CD14-positive monocyte (primary cell): ENCODE results near the gene CRMP1. TPM values are rescaled to one million over a fixed set of nuclear protein-coding genes. Genes with fewer than 3 reads are reported as not detected.

ENCODE experiments used
- DNase-seq, 3 donors: peaks; one replicate each; pipeline ENCODE4 v3.0.0-alpha.2; 2011 to 2022
- H2AFZ ChIP-seq: 2 replicates; pipeline ENCODE4 v1.6.0; 2012; ENCODE audit warnings: mild to moderate bottlenecking, low read depth, low read length, inconsistent platforms; ENCODE audit not compliant: insufficient read depth, poor library complexity, severe bottlenecking
- H3K27ac ChIP-seq, 2 donors: 1 replicate in 1 of 2; 2 replicates in 1 of 2; pipeline ENCODE4 v1.5.1; 2012 to 2013; ENCODE audit warnings: low read length in 2 of 2, control low read depth in 1 of 2, inconsistent platforms in 1 of 2, low read depth in 1 of 2, mild to moderate bottlenecking in 1 of 2
- H3K27me3 ChIP-seq, 2 donors: one replicate each; pipeline versions ENCODE4 v1.6.0 to v1.6.1; 2011 to 2013; ENCODE audit warnings: low read length in 2 of 2; ENCODE audit not compliant: control insufficient read depth in 2 of 2, insufficient read depth in 2 of 2
- H3K36me3 ChIP-seq, 2 donors: replicated peaks in 1 of 2; 1 replicate in 1 of 2; 2 replicates in 1 of 2; pipeline versions ENCODE4 v1.5.1 to v1.6.1; 2012 to 2013; ENCODE audit warnings: low read length in 2 of 2, control low read depth in 1 of 2, inconsistent platforms in 1 of 2, mild to moderate bottlenecking in 1 of 2; ENCODE audit not compliant: insufficient read depth in 2 of 2, control insufficient read depth in 1 of 2
- H3K4me1 ChIP-seq, 2 donors: 1 replicate in 1 of 2; 2 replicates in 1 of 2; pipeline versions ENCODE4 v1.5.1 to v1.6.1; 2012 to 2013; ENCODE audit warnings: low read length in 2 of 2, control low read depth in 1 of 2, inconsistent platforms in 1 of 2, mild to moderate bottlenecking in 1 of 2, moderate library complexity in 1 of 2; ENCODE audit not compliant: insufficient read depth in 2 of 2, control insufficient read depth in 1 of 2
- H3K4me2 ChIP-seq: replicated peaks from 2 replicates; pipeline ENCODE3; 2012; ENCODE audit warnings: low read length, moderate library complexity, mild to moderate bottlenecking; ENCODE audit not compliant: poor library complexity, severe bottlenecking; ENCODE audit errors: extremely low read depth
- H3K4me3 ChIP-seq, 3 experiments: fragments of 200-600 bp in 1 of 3; sonication (generic) in 1 of 3; replicated peaks in 1 of 3; 1 replicate in 2 of 3; 2 replicates in 1 of 3; pipeline ENCODE4 v1.5.1; 2011 to 2013; ENCODE audit warnings: low read length in 3 of 3, mild to moderate bottlenecking in 3 of 3, control low read depth in 2 of 3, low read depth in 2 of 3, inconsistent platforms in 1 of 3, moderate library complexity in 1 of 3
- H3K79me2 ChIP-seq: 2 replicates; pipeline ENCODE4 v1.6.0; 2012; ENCODE audit warnings: mild to moderate bottlenecking, control low read depth, inconsistent platforms, low read length, moderate library complexity; ENCODE audit not compliant: insufficient read depth
- H3K9ac ChIP-seq: 2 replicates; pipeline ENCODE4 v1.6.0; 2017; ENCODE audit warnings: low read length, mild to moderate bottlenecking; ENCODE audit not compliant: insufficient read depth, poor library complexity, severe bottlenecking
- H3K9me3 ChIP-seq, 2 donors: replicated peaks in 1 of 2; 1 replicate in 1 of 2; 2 replicates in 1 of 2; pipeline versions ENCODE4 v1.5.1 to v1.6.1; 2012 to 2013; ENCODE audit warnings: low read length in 2 of 2, control low read depth in 1 of 2; ENCODE audit not compliant: control insufficient read depth in 1 of 2, insufficient read depth in 1 of 2
- H4K20me1 ChIP-seq: 2 replicates; pipeline ENCODE4 v1.6.0; 2012; ENCODE audit warnings: mild to moderate bottlenecking, low read length, control low read depth, moderate library complexity; ENCODE audit not compliant: insufficient read depth
- H3K27ac Mint-ChIP-seq, 7 donors: one replicate each; pipeline ENCODE4 v1.8.0; 2020; ENCODE audit warnings: mild to moderate bottlenecking in 7 of 7, mixed read lengths in 7 of 7, moderate library complexity in 6 of 7, inconsistent platforms in 2 of 7
- H3K27me3 Mint-ChIP-seq, 3 donors: one replicate each; pipeline ENCODE4 v1.8.0; 2021 to 2022; ENCODE audit warnings: low read depth in 3 of 3, mild to moderate bottlenecking in 3 of 3, mixed read lengths in 3 of 3, moderate library complexity in 3 of 3, inconsistent platforms in 1 of 3
- H3K36me3 Mint-ChIP-seq, 2 donors: one replicate each; pipeline ENCODE4 v1.8.0; 2020; ENCODE audit warnings: mixed read lengths in 2 of 2, inconsistent platforms in 1 of 2, mild to moderate bottlenecking in 1 of 2
- H3K4me1 Mint-ChIP-seq: one replicate; pipeline ENCODE4 v1.8.0; 2020; ENCODE audit warnings: mild to moderate bottlenecking, mixed read lengths
- H3K4me3 Mint-ChIP-seq, 2 donors: one replicate each; pipeline ENCODE4 v1.8.0; 2020; ENCODE audit warnings: mild to moderate bottlenecking in 2 of 2, mixed read lengths in 2 of 2, moderate library complexity in 1 of 2
- H3K9me3 Mint-ChIP-seq, 7 donors: one replicate each; pipeline ENCODE4 v1.8.0; 2020 to 2022; ENCODE audit warnings: mixed read lengths in 7 of 7, mild to moderate bottlenecking in 6 of 7, moderate library complexity in 6 of 7, inconsistent platforms in 2 of 7
- CTCF ChIP-seq: fragments of 200-600 bp; IDR thresholded peaks from one replicate; pipeline ENCODE4 v1.8.0; 2022; ENCODE audit warnings: antibody characterized with exemption, mild to moderate bottlenecking
- WGBS: methylation state at CpG from one replicate; pipeline ENCODE4 v1.1.5; 2013; ENCODE audit warnings: missing lambda C conversion rate; ENCODE audit not compliant: insufficient coverage; 5-methylcytosine and 5-hydroxymethylcytosine counted together
- intact Hi-C, 2 donors: fragments of 100-400 bp; cut with micrococcal nuclease; formaldehyde crosslinking; loops; one replicate each; pipeline versions ENCODE4 v1.15.0 to v1.15.1; 2023
- polyA plus RNA-seq, 3 donors: library from polyadenylated mRNA; depleted of rRNA in 1 of 3; unstranded in 2 of 3; stranded (reverse) in 1 of 3; fragments of 300-500 nt in 2 of 3; fragments of >200 nt in 1 of 3; fragmentation: Illumina TruSeq in 2 of 3; gene quantifications; 1 replicate in 2 of 3; 2 replicates in 1 of 3; pipeline ENCODE4 v1.2.3, GENCODE V29; 2012 to 2021

CRMP1 gene
- polyA plus RNA-seq, 3 donors = not detected

- WGBS = 100% methylated on average over 1 of the region's 5 CpGs
- intact Hi-C loops = no loop called here
- no peaks in the 10 kb centered on the region for H4K20me1 ChIP-seq
- no peak overlapping the region for H3K4me3 ChIP-seq
- H3K4me1 Mint-ChIP-seq = no peaks in the 10 kb centered on the region
- no peaks in the 10 kb centered on the region for H3K9me3 ChIP-seq
- H2AFZ ChIP-seq = no peak overlapping the region
- no peak overlapping the region for H3K9ac ChIP-seq
- H3K36me3 Mint-ChIP-seq = no peaks in the 10 kb centered on the region
- H3K27ac ChIP-seq = no peak overlapping the region
- H3K79me2 ChIP-seq = no peaks in the 10 kb centered on the region
- no peak overlapping the region for H3K27ac Mint-ChIP-seq
- peaks cover 0 to 3% (median 0%) of the 10 kb centered on the region in 7 donors for H3K9me3 Mint-ChIP-seq
- H3K27me3 Mint-ChIP-seq = peaks cover 0 to 1% (median 0%) of the 10 kb centered on the region in 3 donors
- H3K27me3 ChIP-seq = no peaks in the 10 kb centered on the region
- no peak overlapping the region for H3K4me2 ChIP-seq
- H3K4me3 Mint-ChIP-seq = no peak overlapping the region
- no peak for DNase-seq
- no peaks in the 10 kb centered on the region for H3K4me1 ChIP-seq
- no peak for TF ChIP-seq CTCF
- H3K36me3 ChIP-seq = no peaks in the 10 kb centered on the region
Measured at GRCh38 chr4:5795580-5795979, 97.3 kb downstream of the CRMP1 start.

DNA sequence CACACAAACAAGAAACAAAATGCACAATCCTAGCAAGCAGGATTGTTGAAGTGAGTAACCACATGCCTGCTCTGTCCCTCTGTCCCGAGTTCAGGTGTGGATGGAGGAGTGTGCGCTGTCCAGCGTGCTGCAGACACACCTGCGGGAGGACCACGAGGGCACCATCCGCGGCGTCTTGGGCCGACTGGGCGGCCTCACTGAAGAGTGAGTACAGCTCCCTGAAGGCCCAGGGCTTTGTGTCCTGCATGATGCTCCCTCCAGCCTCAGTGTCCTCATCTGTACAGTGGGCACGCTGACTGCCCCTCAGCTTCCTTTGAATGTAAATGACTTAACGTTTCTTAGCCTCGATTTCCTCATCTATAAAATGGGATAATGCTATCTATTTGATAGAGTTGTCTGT, 99.4 kb downstream of the CRMP1 start:
- Histone ChIP-seq H3K9me3 (no peaks in the 10 kb centered on the region), H3K4me1 (no peaks in the 10 kb centered on the region), H3K36me3 (no peaks in the 10 kb centered on the region), H3K27ac (no peak overlapping the region), H2AFZ (no peak overlapping the region), H3K4me3 (no peak overlapping the region), H3K9ac (no peak overlapping the region), H4K20me1 (no peaks in the 10 kb centered on the region), H3K79me2 (no peaks in the 10 kb centered on the region), H3K4me2 (no peak overlapping the region), H3K27me3 (no peaks in the 10 kb centered on the region)
- H3K4me1 Mint-ChIP-seq = no peaks in the 10 kb centered on the region
- no peaks in the 10 kb centered on the region for H3K27me3 Mint-ChIP-seq
- no peak for DNase-seq
- peaks cover 0 to 3% (median 0%) of the 10 kb centered on the region in 7 donors for H3K9me3 Mint-ChIP-seq
- H3K27ac Mint-ChIP-seq = no peak overlapping the region
- no peak overlapping the region for H3K4me3 Mint-ChIP-seq
- no peak for TF ChIP-seq CTCF
- 96% methylated on average over 10 of the region's 13 CpGs for WGBS
- H3K36me3 Mint-ChIP-seq = no peaks in the 10 kb centered on the region
- intact Hi-C loops = no loop called here
